Dedifferentiated amniotic fluid mesenchymal stem cell (primary cell): ENCODE measurements around the gene SVOP.

Experiments
- DNase-seq: peaks from one replicate; pipeline ENCODE4 v3.0.0-alpha.2; 2016; ENCODE audit errors: extremely low spot score

Gene SVOP

DNA sequence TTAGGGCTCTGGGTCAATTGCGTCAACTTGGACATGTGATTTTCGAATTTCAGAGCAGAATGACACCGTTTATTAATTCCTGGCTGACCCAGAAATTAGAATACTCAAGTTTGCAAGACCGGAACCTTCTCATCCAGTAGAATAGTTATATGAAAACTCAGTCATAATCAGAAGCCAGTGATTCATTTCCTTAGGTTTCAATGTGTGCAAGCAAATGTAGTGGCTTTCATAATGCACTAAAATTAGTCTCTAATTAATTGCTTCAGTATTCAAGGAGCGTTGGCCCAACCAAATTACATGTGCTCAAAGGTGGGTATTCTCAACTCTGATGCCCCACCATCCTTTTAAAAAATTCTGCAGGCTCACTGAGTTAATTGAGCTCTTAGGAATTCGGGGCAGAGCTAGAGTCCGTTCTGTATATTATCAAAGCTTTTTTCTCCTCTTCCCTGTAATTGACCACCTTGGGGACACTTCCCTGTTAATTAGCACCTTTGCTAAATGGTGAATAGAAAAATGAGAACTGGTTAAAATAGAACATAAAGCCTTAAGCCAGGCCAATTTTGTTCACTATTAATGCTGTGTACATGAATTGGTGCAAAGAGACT, 85.6 kb downstream of the SVOP start:
- DNase-seq: no peak

DNA sequence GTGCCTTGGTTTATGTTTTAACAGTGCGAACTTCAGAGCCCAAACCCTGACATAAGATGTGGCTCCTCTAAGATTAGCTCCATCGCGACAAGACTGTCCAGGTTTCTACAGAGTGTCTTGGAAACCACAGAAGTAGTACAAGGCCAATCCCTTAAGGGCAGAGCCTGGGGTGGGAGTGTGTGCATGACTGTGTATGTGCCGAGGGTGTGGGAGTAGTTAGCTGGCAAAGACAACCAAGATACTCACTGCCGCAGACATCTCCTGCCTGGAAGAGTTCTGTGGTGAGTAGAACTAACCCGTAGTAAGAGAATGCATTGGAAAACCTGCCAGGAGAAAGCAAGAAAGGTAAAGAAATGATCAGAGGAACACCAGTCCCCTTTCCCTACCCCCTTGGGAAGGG, 86.9 kb downstream of the SVOP start:
- DNase-seq: no peak

DNA sequence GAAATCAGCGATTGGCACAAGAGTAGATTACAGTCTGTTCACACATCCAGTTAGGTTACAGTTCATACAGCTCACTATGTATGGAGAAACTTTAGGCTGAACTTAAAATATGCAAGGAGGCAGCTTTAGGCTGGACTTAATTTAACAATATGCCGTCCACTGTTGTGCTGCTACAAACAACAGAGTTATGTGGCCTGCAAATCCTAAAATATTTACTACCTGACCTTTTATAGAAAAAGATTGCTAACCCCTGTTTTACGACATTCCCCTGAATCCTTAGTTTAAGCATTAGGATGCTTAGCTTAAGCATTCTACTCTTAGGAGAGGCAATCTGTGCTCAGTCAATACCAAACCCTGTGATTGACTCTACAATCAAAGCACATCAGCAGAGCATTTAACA, 90.1 kb downstream of the SVOP start:
- DNase-seq: no peak

DNA sequence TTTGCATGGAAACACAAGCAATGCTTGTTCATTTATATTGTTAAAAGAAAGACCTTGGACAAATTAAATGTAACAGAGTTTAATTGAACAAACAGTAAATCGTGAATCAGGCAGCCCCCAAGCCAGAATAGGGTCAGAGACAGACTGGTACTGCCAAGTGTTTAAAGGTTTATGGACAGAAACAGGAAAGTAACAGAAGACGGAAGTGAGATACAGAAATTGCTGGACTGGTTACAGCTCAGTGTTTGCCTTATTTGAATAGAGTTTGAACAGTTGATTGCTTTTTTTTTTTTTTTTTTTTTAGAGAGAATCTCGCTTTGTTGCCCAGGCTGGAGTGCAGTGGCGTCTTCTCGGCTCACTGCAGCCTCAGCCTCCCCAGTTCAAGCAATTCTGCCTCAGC, 90.7 kb downstream of the SVOP start:
- no peak for DNase-seq

DNA sequence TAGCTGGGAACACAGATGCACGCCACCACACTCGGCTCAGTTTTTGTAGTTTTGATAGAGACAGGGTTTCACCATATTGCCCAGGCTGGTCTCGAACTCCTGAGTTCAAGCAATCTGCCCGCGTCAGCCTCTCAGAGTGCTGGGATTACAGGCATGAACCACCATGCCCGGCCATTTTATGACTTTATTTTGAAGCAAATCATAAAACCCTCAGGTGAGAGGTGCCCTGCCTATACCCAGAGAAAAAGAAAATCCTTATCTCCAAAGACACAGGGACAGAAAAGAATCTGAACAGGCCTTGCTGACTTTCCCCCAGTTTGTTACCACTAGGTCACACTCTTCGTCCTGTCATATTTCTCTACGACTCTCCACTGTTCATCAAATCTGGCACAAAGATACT, 92.2 kb downstream of the SVOP start:
- no peak for DNase-seq

DNA sequence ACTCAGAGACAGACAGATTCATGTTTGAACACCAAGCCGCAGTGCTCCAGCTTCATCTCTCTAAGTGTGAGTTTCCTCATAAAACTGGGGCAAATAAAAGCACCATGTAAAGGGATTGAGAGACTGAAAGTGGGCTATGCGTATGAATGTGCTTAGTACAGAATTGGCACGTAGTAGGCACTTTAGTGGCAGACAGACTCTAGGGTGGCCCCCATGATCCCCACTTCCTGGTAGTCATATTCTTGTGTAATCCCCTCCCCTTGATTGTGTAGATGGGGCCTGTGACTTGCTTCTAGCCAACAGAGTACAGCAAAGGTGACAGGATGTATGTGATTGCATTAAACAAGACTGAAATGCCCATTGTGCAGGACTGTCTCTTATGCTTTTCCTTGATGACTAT, 98.0 kb downstream of the SVOP start:
- no peak for DNase-seq

DNA sequence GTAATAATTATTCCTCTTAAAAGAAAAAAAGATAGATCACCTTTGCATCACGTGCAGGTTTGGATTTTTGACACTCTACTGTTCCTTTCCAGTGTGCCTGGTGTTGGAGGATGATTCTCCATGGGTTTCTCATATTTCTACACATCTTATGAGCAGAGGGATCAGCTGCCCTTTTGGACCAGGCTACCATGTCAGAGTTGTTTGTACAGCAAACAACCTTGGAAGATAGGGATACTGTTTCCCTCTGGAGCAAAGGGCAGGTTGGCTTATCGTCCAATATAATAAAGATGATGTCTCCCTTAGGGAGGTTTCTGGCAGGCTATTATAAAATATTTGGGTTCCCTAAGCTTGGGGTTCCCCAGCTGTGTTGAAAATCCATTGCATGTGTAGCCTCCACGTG, 98.9 kb downstream of the SVOP start:
- no peak for DNase-seq

DNA sequence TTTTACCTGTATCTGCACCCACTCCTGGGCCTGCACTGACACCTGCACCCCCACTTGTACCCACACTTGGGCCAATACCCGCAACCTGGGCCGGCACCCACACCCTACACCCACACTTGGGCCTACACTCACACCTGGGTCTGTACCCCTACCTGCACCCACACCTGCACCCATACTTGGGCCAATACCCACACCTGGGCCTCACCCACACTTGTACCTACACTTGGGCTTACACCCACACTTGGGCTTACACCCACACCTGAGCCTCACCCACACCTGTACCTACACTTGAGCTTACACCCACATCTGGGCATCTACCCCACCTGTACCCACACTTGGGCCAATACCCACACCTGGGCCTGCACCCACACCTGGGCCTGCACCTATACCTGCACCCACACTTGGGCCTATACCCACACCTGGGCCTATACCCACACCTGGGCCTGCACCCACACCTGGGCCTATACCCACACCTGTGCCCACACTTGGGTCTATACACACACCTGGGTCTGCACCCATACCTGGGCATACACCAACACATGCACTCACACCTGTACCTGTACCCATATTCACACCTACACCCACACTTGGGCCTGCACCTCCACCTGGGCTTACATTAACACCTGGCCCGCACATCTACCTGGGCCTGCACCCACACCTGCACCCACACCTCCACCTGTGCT, 101.8 kb downstream of the SVOP start:
- DNase-seq: no peak

DNA sequence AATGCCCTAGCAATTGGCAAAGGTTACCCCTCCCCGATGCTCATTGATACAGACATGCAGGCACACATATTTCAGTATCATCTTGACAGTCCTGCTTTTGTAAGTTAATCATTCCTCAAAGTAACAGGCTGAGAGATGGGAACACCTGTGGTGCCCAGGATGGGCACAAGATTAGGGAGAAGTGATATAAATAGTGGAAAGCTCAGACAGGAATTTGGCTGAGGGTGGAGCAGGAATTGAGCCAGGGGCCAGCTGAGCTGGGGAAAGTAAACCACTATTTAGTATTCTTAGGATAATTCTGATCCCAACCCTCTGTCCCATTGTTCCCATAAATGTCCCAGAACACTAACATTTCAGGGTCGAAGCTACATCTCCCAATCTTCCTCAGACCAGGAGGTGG, 102.7 kb downstream of the SVOP start:
- no peak for DNase-seq

DNA sequence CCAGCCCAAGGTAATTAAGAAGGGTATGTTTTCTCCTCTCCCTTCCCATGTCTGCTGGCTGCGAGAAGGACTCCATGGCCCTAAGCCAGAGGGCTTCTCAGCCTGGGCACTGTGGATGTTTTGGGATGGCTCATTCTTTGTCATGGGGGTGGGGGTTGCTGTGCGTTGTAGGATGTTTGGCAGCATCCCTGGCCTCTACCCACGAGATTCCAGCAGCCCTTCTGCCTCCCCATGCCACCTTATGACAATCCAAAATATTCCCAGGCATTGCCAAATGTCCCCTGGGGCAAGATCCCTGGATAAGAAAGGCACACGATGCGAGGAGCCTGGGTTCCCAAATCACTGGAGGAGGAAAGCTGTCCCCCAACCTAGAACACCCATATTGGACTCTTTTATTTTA, 104.5 kb downstream of the SVOP start:
- DNase-seq: no peak

DNA sequence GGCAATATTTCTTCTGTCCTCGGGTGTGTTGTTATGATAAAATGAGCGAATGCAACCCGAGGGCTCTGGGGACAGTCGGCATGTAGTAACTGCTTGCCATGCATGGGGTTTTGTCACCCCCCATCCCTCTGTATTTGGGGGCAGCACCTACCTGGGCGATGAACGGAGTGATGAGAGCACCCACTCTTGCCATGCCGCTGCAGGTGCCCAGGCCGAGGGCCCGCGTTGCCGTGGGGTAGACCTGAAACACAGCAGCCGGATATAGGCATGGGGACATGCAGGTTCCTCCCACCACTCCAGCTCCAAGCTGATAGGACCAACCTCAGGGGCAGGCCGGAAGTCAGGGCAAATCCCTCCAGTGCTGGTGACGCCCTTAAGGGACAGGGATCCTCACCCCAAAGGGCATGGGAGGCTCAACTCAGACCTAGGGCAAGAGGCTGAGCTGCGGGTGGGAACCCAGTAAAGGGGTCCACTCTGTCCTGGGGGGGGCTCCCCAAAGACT, 105.2 kb downstream of the SVOP start:
- DNase-seq: no peak

DNA sequence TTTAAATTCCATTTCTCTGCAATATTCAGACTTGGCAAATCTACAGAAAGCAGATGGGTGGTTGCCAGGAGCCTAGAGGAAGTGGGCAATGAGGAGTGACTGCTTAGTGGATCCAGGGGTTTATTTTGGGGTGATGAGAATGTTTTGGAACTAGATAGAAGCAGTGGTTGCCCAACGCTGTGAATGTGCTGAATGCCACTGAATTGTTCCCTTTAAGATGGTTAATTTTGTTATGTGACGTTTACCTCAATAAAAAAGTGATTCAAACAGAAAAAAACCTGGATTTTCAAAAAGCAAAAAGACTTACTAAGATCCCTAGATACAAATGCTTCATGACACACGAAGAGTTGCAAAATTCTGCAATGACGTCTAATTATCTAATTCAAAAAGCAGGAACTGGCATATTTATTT, 106.7 kb downstream of the SVOP start:
- no peak for DNase-seq

DNA sequence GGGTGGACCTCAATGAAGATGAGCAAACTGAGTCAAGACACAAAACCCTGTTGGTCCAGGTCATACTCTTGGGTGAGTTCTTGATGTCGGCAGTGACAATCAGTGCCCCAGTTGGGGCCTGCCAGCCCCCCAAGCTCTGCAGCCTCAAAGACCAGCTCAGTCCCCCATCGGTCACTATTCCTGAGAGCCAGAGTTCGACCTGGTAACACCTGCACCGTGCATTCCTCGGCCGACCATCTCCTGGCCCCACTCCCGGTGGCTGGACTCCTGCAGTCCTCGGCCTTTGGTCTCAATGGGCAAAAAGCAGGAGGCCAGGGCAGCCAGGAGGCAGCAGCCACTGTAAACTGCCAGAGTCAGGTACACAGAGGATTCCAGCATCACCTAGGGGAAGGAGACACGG, 108.5 kb downstream of the SVOP start:
- no peak for DNase-seq

DNA sequence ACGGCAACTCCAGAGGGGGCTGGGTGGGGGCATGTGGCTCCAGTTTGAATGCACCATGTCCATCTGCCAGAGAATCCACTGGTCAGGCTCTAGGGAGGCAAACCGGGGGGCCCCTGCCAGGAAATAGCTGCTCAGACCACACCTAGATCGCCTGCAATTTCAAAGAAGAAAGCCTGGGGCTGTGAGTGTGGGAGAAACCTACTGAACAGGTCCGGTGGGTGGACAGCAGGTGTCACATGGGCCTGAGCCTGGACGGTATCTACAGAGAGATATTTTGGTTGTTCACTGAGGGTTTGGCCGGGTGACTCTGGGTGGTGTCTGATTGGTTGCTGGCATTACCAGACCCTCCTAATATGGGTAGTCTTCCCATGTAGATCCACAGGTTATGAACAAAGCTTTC, 109.0 kb downstream of the SVOP start:
- no peak for DNase-seq

DNA sequence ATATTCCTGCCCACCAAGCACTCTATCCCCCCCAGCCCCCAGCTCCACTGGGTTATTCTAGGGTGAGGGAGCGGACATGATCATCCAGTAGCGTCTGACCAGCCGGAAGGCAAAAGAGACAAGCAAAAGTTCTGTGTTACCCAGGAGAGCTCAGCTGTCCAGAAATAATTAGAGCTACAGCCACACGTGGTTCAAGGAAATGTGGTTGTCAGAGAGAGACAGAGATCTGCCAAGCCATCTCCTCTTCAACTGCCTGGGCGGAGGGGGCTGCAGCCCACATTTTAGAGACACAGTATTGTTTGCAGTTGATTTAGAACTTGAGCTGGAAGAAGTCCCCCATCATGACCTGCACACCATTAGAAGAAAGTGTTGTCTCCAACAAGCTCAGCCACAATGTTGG, 110.5 kb downstream of the SVOP start:
- no peak for DNase-seq

DNA sequence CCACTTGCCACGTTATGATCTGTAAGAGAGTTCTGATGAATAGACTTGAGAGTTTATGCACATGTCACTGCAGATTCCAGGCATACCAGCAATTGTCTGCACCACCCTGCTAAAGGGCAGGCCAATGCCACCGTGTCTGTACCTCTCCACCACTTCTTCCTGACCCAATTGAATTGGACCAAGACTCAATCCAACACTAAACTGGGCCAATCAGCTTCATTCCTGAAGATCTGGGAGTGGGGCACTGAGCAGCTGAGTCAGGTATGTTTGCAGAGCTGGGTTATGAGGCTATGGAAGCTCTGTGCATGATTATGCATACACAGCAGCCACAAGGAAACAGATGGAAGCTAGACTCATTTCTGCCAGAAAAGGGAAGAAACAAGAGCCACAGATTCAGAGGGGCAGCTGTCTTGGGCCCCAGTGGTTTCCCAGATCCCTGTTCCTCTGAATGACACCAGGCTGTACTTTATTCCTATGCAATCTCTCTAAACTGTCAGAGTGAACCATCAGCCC, 113.0 kb downstream of the SVOP start:
- no peak for DNase-seq

DNA sequence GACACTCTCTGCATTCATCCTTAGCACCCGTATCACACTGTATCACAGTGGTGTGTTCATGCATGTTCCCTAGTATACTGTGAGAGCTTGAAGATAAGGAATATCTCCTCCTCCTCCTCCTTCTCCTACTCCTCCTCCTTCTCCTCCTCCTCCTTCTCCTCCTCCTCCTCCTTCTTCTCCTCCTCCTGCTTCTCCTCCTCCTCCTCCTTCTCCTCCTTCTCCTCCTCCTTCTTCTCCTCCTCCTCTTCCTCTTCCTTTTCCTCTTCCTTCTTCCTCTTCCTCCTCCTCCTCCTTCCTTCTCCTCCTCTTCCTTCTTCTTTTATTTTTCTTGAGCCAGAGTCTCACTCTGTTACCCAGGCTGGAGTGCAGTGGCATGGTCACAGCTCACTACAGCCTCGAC, 113.9 kb downstream of the SVOP start:
- no peak for DNase-seq

DNA sequence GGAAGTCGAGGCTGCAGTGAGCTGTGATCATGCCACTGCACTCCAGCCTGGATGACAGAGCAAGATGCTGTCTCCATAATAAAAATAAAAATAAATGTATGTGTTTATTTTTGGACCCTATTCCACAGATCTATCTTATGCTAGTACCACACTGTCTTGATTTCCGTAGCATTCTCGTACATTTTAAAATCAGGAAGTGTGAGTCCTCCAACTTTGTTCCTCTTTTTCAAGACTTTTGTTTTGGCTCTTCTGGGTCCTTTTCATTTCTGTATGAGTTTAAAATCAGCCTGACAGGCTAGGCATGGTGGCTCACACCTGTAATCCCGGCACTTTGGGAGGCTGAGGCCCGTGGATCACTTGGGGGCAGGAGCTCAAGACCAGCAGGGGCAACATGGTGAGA, 115.1 kb downstream of the SVOP start:
- no peak for DNase-seq

DNA sequence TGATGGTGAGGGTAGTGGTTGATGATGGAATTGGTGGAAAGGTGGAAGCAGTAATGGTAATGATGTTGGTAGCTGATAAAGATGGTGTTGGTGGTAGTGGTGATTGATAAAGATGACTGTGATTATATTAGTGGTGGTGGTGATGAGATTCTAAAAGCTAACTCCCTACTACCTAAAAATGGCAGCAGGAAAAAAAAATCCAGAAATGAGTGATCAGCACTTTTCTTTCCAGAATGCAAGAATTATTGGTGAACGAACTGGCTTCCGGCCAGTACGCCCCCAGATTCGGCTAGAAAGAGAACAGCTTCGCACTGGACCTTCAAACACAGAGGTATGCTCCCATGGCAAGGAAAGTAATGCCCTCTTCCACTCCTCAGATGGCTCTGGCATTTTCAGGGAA, 121.7 kb downstream of the SVOP start:
- DNase-seq: no peak

DNA sequence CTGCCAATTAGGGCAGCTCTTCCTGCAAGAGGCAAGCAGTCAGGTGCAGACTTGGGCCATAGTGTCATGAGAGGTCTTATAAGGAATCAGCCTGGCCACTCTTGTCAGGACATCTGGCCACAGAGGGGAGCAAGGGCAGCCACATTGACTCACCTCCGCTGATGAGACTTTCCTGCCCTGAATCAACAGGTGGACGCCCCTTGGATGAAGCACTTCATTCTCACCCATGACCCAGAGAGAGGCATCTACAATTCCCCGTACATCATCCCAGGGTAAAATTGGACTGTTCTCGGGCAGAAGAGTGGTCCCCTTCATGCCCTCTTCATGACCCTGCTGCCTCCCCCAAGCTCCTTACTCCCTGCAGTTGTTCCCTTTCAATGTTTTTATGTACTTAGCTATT, 124.1 kb downstream of the SVOP start:
- DNase-seq: no peak

DNA sequence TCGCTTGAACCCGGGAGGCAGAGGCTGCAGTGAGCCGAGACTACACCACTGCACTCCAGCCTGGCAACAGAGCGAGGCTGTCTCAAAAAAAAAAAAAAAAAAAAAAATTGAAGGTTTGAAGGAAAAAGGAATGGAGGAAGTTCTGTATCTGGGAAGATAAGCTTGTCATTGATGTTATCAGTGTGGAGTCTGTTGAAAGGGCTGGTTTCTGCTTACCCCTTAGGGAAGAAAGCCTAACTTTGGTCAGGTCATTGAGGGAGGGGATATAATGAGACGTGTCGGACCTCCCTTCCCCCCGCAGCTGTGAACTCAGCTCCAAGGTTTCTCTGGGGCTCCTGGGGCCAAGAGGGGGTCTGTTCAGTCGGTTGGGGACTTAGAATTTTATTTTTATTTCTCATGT, 124.5 kb downstream of the SVOP start:
- DNase-seq: no peak

DNA sequence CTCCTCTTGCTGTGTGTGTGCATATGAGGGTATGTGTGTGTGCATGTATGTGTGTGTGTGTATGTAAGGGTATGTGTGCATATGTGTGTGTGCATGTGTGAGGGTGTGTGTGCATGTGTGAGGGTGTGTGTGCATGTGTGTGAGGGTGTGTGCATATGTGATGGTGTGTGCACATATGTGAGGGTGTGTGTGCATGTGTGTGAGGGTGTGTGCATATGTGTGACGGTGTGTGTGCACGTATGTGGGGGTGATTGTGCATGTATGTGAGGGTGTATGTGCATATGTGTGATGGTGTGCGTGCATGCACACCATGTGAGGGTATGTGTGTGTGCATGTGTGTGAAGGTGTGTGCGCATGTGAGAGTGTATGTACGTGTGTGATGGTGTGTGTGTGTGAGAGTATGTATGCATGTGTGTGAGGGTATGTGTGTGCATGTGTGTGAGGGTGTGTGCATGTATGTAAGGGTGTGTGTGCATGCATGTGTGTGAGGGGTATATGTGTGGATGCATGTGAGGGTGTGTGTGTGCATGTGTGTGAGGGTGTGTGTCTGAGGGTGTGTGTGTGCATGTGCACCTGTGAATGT, 125.6 kb downstream of the SVOP start:
- DNase-seq: no peak

DNA sequence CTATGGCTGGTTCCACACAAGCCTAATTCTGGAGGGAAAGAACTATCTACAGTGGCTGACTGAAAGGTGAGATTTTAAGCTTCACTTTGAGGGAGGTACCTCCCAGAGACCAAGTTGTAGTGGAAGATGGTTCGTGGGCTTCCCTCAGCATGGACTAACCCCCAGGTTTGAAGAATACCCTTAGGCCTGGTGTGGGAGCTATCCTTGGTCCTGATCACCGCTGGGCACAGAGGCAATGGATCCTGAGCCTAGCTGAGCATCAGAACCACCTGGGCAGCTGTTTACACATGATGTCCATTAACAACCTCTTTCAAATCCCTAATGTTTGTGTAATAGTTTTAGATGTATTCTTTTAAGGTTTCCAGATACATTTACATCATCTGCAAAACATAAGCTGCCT, 130.7 kb downstream of the SVOP start:
- DNase-seq: no peak
